NCI-H1092 treated with DMSO at 0.1 percent for 48 hours (cell line): Measurements from ENCODE around the gene GNB2.
A peak's percentile ranks its signal among the peaks of the same experiment; 100 is the strongest.
"Not testable (repeated sequence)": the region's sequence is repeated elsewhere in the genome, so short reads cannot be mapped to it uniquely, and the experiment has no call there.

ENCODE experiments used
- DNase-seq: peaks from one replicate; lab custom pipeline; 2025; lab: John Stamatoyannopoulos, UW

The GNB2 gene

DNA sequence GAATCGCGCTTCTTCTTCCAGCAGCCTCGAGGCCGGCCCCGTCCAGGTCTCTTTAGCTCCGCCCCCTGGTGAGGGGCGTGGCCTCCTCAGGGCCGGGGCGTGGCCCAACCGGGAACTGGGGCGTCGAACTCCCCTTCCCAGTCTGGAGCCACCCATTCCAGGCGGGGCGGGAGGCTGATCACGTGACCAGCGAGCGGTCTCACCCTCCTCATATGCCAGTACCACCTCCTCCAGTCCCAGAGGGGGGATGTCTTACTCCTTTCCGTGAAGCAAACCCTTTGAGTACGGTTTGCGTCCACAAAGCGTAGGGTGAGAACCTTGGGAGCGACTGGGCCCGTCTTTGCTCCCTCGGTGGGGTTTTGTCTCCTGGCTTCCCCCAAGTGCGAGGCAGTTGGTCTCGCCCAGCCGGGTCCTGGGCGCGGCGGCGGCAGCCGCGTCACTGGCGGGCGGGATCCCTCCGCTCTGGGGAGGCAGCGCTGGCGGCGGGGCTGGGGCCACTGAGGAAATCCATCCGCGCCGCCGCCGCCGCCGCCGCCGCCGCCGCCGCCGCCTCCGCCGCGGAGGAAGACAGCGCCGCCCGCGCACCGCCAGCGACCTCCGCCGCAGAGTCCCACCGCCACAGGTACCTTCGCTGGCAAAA is at the start of gene GNB2:
GNB2 (plus strand) TSS at position 439 of the 640 bp plus-strand sequence. CDS start 2,526 bp downstream, outside the sequence.
- DNase-seq: peak; percentile 99

DNA sequence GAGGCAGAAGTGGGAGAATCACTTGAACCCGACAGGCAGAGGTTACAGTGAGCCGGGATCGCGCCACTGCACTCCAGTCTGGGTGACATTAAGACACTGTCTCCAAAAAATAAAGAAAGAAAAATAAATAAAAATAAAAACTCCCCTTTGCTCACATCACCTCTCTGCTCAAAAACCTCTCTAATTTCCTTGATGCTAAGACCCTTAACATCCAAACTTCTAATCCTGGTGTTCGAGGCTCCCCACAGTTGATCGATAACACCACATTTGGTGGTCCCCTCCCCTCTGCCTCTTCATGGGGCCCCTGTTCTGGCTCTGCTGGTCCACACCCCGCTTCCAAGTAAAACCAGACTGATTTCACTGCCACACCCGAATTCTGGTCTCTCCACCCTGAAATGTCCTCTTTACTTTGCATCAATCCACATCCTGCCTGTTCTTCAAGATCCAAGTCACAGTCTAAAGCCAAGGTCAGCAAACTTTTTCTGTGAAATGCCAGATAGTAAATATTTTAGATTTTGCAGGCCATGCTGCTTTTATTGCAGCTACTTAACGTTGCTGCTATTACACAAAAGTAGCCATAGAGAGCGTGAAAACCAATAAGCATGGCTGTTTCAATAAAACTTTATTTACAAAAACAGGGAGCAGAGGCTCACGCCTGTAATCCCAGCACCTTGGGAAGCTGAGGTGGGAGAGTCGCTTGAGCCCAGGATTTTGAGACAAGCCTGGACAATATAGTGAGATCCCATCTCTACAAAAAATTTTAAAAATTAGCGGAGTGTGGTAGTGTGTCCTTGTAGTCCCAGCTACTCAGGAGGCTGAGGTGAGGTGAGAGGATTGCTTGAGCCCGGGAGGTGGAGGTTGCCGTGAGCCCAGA is 49.4 kb upstream of the GNB2 start:
- DNase-seq: no peak

DNA sequence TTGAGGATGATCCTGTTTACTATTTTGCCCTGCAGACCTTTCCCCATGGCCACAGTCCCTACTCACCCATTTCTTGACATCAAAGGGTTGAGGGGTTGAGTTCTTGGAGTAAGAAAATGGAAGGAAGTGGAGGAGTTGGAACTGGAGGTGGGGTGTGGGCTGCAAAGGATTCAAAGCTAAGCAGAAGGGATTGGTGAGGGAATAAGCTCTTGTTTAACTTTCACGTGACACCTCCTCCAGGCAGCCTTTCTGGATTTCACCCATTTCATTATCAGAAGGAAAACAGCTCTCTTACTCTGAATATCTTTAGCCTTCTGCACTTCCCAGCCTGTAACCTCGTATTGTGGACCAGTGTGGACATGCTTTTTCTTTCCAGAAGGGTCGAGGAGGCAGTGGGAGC is 47.5 kb upstream of the GNB2 start:
- no peak for DNase-seq

DNA sequence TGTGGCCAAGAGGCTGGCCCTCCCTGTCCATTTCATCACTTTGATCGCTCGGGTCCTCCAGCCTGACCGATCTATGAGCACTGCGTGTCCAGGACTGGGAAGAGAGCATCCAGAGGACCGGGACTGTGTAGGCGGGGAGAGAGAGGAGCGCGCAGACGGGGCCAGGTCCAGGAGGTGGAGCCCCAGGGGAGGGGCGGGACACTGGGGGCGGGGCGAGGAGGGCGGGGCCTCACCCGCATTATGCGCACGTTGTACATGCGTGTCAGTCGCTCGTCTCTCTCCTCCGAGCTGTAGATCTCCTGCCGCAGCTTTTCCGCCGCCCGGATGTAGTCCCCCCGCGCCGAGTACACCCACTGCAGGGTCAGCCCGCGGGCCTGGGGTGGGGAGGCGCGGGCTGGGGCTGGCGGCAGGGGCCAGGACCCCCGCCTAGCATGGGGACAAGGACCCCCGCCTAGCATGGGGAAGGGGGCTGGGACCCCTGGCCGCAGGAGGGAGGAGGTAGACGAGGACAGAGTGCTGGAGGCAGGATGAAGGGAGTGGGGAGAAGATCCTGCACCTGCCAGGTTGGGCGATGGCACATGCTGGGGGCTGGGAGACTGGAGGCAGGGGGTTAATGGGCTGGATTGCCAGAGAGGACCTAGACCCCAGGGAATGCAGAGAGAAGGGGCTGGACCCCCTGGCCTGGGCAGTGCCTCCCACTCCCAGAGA is 46.9 kb upstream of the GNB2 start:
- peak; percentile 82 for DNase-seq

DNA sequence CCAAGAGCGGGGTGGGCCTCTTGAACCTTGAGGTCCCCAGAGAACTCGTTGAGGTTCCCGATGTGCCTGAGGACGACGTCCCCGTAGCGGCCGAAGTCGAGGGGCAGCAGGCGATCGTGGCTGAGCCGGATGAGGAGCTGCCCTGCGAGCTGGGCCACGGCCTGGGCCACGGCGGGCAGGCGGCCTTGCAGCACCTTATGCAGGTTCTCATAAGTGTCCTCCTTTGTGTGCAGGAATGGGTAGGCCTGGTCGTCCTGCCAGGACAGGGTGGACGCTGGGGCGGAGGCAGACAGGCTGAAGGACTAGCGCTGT is 46.3 kb upstream of the GNB2 start:
- DNase-seq: no peak

DNA sequence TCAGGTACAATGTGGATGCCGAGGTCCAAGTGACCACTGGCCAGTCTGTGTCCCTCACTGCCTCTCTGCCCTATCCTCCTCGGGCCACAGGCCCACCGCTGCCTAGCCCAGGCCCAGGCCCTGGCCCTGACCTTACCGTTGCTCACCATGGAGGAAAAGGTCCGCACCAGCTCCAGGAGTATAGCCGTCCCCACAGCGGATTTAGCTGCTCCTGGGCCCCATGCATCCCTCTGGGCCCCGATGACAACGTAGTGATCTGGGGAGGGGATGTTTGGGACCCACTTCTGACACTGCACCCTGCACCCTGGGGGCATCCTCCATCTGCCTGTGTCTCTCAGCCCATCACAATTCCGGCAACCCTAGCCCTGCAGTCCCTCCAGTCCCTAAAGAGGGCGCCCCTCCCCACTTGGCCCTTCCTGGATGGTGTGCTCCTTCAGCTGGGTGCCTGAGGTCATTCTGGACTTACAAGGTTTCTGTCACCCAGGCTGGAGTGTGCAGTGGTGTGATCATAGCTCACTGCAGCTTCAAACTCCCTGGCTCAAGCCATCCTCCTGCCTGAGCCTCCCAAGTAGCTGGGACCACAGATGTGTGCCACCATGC is 44.3 kb upstream of the GNB2 start:
- no peak for DNase-seq

DNA sequence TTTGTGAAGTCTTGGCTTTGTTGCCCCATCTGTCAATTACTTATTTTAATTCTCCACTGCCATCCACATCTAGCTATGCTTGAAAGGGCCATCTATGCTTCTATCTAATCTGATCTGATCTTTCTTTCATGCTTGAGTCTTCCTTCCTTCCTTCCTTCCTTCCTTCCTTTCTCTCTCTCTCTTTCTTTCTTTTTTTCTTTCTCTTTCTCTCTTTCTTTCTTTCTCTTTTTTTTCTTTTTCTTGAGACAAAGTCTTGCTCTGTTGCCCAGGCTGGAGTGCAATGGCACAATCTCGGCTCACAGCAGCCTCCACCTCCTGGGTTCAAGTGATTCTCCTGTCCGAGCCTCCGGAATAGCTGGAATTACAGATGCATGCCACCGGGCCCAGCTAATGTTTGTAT is 43.5 kb upstream of the GNB2 start:
- no peak for DNase-seq

DNA sequence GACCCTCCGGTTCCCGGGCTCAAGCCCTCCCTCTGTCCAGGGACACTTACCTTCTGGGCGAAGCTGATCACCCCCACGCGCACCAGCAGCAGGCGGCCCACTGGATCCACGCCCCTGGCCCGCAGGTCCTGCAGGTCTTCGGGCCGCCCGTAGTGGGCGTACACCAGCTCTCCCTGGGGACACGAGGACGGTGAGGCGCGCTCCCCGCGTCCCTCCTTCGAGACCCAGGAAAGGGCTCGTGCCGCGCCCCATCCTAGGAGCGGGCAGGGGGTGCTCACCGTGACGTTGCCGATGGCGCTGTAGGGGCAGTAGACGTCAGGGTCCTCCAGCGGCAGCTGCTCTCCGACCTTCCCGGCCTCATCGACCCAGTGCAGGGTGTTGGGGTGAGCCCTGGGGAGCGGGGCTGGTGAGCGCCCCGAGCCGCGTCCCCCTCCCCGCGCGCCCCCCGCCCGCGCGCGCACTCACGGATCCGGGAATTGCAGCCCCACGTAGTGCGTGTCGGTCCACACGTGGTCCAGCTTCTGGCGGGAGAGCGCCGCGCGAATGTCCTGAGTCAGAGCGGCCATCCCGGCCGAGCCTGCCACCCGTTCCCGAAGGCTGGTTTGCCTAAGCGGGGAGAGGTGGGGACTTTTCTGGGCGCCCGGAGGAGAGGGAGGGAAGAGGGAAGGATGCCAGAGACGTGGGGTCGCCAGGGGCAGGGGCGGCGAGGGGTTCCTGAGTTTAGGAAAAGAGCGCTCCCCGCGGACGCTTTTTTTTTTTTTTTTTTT is 40.4 kb upstream of the GNB2 start:
- peak; percentile 50 for DNase-seq

DNA sequence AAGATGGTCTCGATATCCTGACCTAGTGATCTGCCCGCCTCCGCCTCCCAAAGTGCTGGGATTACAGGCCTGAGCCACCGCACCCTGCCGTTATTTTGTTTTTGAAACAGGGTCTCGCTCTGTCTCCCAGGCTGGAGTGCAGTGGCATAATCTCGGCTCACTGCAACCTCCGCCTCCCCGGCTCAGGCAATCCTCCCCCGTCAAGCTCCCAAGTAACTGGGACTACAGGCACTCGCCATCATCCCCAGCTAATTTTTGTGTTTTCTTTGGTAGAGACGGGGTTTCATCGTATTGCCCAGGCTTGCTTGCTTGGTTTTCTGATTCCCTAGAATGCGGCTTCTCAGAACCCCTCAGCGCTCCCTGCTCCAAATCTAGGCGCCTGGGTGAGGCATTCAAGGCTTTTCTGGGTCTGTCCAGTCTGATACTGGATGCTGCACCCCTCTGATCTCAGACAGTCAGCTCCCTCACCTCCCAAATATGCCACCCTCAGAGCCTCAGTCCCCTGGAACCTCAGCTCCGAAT is 33.5 kb upstream of the GNB2 start:
- no peak for DNase-seq

DNA sequence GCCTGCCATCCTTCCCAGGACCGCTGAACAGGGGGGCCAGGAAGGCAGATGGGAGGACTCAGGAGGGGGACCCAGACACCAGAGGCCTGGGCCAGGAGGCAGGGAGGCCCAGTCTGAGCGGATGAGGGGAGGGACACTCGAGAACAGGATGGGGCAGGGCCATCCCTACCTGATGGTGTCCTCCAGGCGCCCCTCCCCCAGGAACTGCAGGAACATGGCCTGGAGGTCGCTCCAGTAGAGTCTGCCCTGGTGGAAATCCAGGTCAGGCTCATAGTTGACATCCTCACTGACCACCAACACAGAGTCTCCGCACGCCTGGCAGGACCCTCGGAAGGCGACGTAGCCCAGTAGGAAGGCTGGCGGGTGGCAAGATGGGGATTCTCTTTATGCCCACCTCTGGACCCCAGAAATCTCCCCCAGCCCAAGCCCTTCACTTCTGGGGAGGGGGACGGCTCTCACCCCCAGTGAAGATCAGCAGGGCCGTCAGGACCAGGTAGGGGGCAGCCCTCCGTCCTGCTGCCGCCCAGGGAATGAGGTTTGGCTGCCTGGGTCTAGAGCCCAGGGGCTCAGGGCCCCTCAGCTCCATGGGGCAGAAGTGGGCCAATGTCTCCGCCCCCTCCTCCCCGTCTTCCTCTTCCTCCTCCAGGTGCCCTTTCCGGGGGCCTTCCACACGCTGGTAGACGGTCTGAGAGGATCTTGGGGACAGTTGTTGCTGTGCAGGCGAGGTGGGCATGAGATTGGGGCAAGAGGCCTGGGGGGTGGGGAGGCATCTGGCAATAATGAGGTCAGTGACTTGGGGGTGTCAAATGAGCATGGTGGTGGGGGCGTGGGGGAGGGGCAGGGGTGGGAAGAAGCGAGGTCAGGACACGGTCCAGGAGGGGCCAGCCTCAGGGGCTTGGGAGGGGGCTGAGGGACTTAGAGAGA is 32.8 kb upstream of the GNB2 start:
- no peak for DNase-seq

DNA sequence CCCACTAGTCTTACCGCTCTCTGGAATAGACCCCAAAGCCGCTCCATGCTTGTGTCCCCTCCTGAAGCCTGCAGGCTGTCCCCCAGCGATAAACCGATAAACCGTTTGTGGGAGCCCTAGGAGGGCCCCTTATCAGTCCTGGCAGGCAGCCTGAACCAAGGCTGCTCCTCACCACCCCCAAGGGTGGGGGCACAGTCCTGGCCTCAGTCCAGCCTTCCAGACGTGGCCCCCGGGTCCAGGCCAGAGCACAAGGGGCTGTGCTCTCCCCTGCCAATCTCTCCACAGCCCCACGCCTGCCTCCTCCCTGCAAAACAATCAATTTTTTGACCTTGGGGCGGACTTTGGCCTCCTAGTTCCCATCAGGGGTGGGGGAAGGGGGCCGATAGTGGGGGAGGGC is 32.1 kb upstream of the GNB2 start, which contains the start of gene TFR2:
TFR2 (minus strand) TSS at position 90 of the 397 bp plus-strand sequence; CDS start at position 47, 43 bp downstream.
- no peak for DNase-seq

DNA sequence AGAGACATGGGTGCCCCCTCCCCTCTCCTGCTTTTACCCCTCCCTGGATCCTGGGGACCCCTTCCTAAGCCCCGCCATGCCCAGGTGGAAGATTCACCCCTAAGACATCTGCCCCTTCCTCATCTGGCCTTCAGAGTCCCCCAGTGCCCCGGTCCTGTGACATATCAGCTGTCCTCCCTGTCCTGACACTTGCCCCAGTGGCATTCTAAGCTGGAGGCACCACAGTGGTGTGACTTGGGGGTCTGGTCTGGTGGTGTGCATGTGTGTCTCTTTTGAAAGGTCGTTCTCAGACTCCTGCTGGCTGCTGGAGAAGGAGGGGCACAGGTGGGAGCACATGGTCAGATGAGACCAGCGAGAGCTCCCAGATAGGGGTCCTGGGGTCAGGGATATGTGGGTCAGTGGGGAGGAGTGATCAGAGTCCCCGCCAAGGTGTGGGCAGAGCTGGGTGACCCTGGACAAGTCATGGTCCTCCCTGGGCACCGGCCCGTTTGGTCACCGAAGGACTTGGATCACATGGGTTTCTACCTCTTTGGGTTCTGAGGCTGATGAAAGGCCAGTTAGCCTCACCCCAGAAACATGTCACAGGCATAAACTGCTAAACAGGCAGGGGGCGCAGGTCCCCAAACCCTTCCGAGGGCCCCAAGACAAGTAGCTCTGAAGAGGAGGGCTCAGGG is 31.5 kb upstream of the GNB2 start:
- DNase-seq: no peak

DNA sequence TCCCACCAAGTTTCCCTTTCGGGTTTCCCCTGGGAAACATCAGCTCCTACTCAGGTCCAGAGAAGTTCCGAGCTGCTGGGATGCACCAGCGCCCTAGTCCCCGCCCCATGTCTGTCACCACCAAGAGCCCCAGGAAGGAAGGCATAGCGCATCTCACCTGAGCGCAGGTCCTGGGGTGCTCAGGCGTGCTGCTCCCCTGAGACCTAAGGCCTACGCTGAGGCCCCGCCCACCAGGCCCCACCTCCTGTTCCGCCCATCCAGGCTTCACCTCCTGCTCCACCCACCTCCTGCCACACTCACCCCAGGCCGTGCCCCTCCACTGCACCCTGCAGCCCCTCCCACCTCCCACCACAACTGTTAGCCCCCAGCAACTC is 31.0 kb upstream of the GNB2 start:
- DNase-seq: no peak

DNA sequence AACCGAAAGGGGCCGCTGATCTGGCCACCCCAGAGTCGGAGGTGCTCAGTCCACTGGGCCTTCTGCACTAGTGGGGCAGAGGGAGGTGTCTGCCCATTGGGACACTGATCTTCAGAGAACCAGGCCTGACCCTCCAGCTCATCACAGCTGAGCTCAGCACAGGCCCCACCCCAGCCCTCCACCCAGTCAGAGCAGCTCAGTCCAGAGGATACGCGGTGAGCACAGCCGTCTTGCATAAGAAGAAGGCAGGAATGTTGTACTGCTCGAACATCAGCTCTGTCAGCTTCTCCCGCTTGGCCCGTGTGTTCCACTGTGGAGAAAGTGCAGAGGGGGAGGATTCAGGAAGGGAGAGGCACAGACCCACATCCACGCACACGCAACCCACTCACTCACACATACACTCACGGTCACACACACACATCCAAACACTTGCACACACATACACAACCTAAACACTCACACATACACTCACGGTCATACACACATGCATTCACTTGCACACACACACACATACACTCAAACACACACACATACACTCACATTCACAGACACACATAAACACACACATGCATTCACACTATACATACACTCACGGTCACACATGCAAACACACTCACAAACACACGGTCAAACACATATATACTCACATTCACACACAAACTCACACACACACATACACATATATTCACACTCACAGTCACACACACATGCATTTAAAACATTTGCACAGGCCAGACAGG is 23.5 kb upstream of the GNB2 start:
- no peak for DNase-seq

DNA sequence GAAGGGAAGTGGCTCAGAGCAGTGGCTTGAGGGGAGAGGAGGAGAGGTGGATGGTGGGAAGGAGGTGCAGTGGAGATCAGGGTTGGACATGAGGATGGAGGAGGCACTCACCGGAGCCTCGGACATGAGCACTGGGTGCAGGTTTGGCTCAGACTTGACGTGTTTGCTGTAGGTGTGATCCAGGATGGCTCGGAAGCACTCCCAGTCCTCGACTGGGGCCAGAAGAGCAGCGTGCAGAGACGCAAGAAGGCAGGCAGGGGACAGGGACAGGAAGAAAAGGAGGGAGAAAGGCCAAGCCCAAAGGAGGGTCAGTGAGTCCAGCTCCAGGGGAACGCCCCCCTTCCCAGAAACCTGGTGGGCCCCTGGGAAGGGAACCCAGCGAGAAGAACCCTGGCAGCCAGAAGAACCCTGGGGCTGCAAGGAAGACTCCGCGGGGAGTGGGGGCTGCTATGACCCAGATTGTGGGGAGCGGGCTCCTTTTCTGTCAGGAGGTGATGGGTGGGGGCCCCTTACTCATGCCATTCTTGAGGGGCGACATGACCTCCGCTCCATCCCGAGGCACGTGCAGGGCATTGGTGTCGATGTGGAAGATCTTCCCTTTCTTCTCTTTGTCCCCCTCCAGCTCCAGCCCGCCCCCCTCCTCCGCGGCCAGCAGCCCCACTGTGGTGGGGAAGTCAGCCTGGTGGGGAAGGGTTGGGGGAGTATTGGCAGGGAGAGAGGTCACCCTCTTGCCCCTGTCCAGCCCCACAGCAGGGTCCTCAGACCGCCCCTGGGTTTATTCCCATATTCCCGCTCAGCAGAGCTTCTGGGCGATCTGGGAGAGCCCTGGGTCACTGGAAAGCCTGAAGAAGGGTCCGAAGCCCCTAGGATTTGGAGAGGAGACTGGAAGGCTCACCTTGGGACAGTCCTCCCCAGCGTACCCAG is 18.4 kb upstream of the GNB2 start:
- DNase-seq: no peak

DNA sequence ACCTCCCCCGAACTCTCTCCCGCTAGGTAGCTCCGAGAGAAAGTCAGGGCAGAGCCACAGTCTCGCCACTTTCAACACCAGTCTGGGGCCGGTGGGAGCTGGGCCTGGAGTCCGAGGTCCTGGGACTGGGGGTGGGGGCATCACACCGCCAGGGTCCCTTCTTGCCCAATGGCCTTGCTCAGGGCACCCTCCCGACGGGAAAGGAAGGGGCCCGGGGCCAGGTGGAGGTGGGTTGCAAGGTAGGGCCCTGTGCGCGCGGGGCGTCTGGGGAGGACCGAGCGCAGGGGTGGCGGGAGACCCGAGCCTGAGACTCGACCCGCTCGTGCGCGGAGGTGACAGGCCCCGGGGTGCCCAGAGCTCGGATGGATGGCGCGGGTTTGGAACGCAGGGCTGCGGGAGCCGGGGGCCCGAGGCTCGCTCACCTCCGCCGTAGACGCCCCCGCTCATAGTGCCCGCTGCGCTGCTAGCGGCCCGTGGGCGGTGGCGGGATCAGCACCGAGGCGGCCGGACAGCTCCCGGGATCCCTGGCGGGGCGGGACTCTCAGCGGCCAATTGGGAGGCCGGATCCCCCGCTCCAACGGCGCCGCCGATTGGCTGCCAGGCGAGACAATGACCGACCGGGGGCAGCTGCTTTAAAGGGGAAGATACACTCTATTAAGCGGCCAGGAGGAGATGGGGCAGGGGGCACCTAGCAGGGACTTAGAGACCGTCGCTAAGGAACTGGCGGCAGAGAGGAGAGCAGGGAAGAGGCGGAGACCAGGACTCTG is 17.4 kb upstream of the GNB2 start, which contains the start of gene ACTL6B:
ACTL6B (minus strand) TSS at position 541 of the 767 bp plus-strand sequence; CDS start at position 447, 94 bp downstream.
- DNase-seq: peak; percentile 87

DNA sequence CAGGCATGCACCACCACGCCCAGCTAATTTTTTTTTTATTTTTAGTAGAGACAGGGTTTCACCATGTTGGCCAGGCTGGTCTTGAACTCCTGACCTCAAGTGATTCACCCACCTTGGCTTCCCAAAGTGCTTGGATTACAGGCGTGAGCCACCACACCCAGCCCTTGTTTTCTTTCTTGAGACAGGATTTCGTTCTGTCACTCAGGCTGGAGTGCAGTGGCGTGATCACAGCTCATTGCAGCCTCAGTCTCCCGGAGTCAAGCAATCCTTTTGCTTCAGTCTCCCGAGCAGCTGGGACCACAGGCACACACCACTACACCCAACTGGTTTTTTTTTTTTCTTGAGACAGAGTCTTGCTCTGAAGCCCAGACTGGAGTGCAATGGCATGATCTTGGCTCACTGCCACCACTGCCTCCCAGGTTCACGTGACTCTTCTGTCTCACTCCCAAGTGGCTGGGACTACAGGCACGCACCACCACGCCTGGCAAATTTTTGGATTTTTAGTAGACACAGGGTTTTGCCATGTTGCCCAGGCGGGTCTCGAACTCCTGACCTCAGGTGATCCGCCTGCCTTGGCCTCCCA is 11.3 kb upstream of the GNB2 start:
- DNase-seq: not testable (repeated sequence)
